A549 (cell line): ENCODE data around the gene SYP. TPM values are rescaled to one million over a fixed set of nuclear protein-coding genes. Genes with fewer than 3 reads are reported as not detected.

Source experiments
- ATAC-seq, 2 experiments: fragments of 200-7000 bp in 1 of 2; fragments of >200 bp in 1 of 2; cut with Nextera tagmentation in 1 of 2; cut with Tn5 transposase in 1 of 2; 3 replicates each; pipeline versions ENCODE4 v1.8.0 to v1.9.1; 2018 to 2020; ENCODE audit warnings: mild to moderate bottlenecking in 1 of 2, moderate library complexity in 1 of 2
- CTCF ChIA-PET: fragments of 300-600 bp; sonication (Branson Sonifier 250); formaldehyde crosslinking; extraction: SDS; loops from one replicate; lab custom pipeline; 2021; ENCODE audit warnings: antibody characterized with exemption, inconsistent platforms; lab: Yijun Ruan, JAX
- POLR2A ChIA-PET: fragments of 350-600 bp; formaldehyde crosslinking; extraction: SDS; loops from one replicate; lab custom pipeline; 2021; ENCODE audit warnings: antibody characterized with exemption, inconsistent platforms; lab: Yijun Ruan, JAX
- DNase-seq, 2 experiments: peaks; one replicate each; pipeline versions ENCODE4 v3.0.0 to v3.0.0-alpha.2; 2011 to 2016; ENCODE audit warnings: low read depth in 1 of 2, low spot score in 1 of 2
- FAIRE-seq: peaks from 2 replicates; lab custom pipeline; 2011; peaks lifted over from hg19 to GRCh38; lab: Jason Lieb, UNC
- H3K27ac ChIP-seq, 2 experiments: fragments of >200 bp; sonication (Bioruptor Twin); formaldehyde crosslinking; 3 replicates each; pipeline ENCODE4 v1.5.1; 2016 to 2017
- H3K4me1 ChIP-seq: fragments of >200 bp; sonication (Bioruptor Twin); formaldehyde crosslinking; 3 replicates; pipeline ENCODE4 v1.6.1; 2016
- H3K4me2 ChIP-seq: fragments of >200 bp; sonication (Bioruptor Twin); formaldehyde crosslinking; 3 replicates; pipeline ENCODE4 v1.6.1; 2016
- H3K4me3 ChIP-seq: fragments of >200 bp; sonication (Bioruptor Twin); formaldehyde crosslinking; 3 replicates; pipeline ENCODE4 v1.5.1; 2016
- H3K9me3 ChIP-seq: fragments of >200 bp; sonication (Bioruptor Twin); formaldehyde crosslinking; 3 replicates; pipeline ENCODE4 v1.6.1; 2016
- E2F6 ChIP-seq: IDR thresholded peaks from 2 replicates; pipeline ENCODE4 v1.6.1; 2012; ENCODE audit warnings: low read depth, borderline replicate concordance
- EHF ChIP-seq: fragments of 250-450 bp; sonication (Bioruptor Pico); IDR thresholded peaks from 2 replicates; pipeline ENCODE4 v1.5.0; 2020; ENCODE audit warnings: mild to moderate bottlenecking
- ELK1 ChIP-seq: fragments of 150-350 bp; IDR thresholded peaks from 2 replicates; pipeline ENCODE4 v1.6.1; 2014; ENCODE audit warnings: low read depth, mild to moderate bottlenecking, low read length
- FOSL2 ChIP-seq, 2 experiments: fragments of 450-650 bp in 1 of 2; fragments of >200 bp in 1 of 2; sonication (Bioruptor Twin) in 1 of 2; formaldehyde crosslinking; IDR thresholded peaks; 2 replicates each; pipeline versions ENCODE4 v1.5.0 to v1.6.1; 2016 to 2020; ENCODE audit warnings: mild to moderate bottlenecking in 1 of 2, moderate library complexity in 1 of 2
- FOXS1 ChIP-seq: fragments of 250-450 bp; sonication (Bioruptor Pico); IDR thresholded peaks from 2 replicates; pipeline ENCODE4 v1.5.0; 2020; ENCODE audit warnings: mild to moderate bottlenecking, moderate library complexity
- HDAC2 ChIP-seq: fragments of 200-600 bp; sonication (generic); IDR thresholded peaks from 2 replicates; pipeline ENCODE4 v1.6.1; 2016
- HOXB13 ChIP-seq: fragments of 250-450 bp; sonication (Bioruptor Pico); IDR thresholded peaks from 2 replicates; pipeline ENCODE4 v1.5.0; 2020; ENCODE audit warnings: low read depth, mild to moderate bottlenecking, moderate library complexity
- HOXB5 ChIP-seq: fragments of 250-450 bp; sonication (Bioruptor Pico); IDR thresholded peaks from 2 replicates; pipeline ENCODE4 v1.5.0; 2020; ENCODE audit warnings: mild to moderate bottlenecking, moderate library complexity
- JUN ChIP-seq, 2 experiments: fragments of >200 bp; sonication (Bioruptor Twin); formaldehyde crosslinking; IDR thresholded peaks; 2 replicates in 1 of 2; 3 replicates in 1 of 2; pipeline ENCODE4 v1.6.1; 2016 to 2017
- KDM5A ChIP-seq: fragments of 200-600 bp; sonication (generic); IDR thresholded peaks from 2 replicates; pipeline ENCODE4 v1.6.1; 2016; ENCODE audit warnings: antibody characterized with exemption, mild to moderate bottlenecking
- MAFK ChIP-seq: fragments of 450-650 bp; IDR thresholded peaks from 2 replicates; pipeline ENCODE4 v1.6.1; 2014; ENCODE audit not compliant: partially characterized antibody
- PBX3 ChIP-seq: IDR thresholded peaks from 2 replicates; pipeline ENCODE4 v1.6.1; 2012
- PHF8 ChIP-seq: fragments of 200-600 bp; sonication (generic); IDR thresholded peaks from 2 replicates; pipeline ENCODE4 v1.6.1; 2016; ENCODE audit warnings: low read depth, mild to moderate bottlenecking, antibody characterized with exemption, moderate library complexity, borderline replicate concordance
- POLR2A ChIP-seq: IDR thresholded peaks from 2 replicates; pipeline ENCODE4 v1.6.1; 2012; ENCODE audit warnings: mild to moderate bottlenecking, low read length
- POLR2AphosphoS2 ChIP-seq: conservative IDR thresholded peaks from 2 replicates; pipeline ENCODE4 v1.6.1; 2012; ENCODE audit warnings: low read length, improper control_type of control experiment, inconsistent platforms
- RCOR1 ChIP-seq: fragments of 150-350 bp; IDR thresholded peaks from 2 replicates; pipeline ENCODE4 v1.6.1; 2014; ENCODE audit warnings: antibody characterized with exemption, low read length, low read depth
- REST ChIP-seq: fragments of 200-600 bp; sonication (generic); IDR thresholded peaks from 2 replicates; pipeline ENCODE4 v1.6.1; 2016; ENCODE audit warnings: antibody characterized with exemption, mild to moderate bottlenecking, moderate library complexity
- RFX5 ChIP-seq: fragments of 450-650 bp; IDR thresholded peaks from 2 replicates; pipeline ENCODE4 v1.7.1; 2014; ENCODE audit warnings: antibody characterized with exemption, mild to moderate bottlenecking, moderate library complexity
- RNF2 ChIP-seq: fragments of 200-600 bp; sonication (generic); IDR thresholded peaks from 2 replicates; pipeline ENCODE4 v1.6.1; 2016; ENCODE audit warnings: low read depth, mild to moderate bottlenecking, antibody characterized with exemption, moderate library complexity, borderline replicate concordance
- WGBS: methylation state at CpG from one replicate; pipeline ENCODE4 v1.1.6; 2017; ENCODE audit errors: missing lambda C conversion rate; 5-methylcytosine and 5-hydroxymethylcytosine counted together
- polyA minus RNA-seq: library from RNA; depleted of rRNA, polyadenylated mRNA; stranded (reverse); fragments of >200 nt; gene quantifications from 2 replicates; pipeline ENCODE4 v1.2.3, GENCODE V29; 2011; rRNA and poly(A)+ RNA removed
- polyA plus RNA-seq, 4 experiments: library from polyadenylated mRNA; depleted of rRNA in 3 of 4; stranded (reverse); fragments of >200 nt; fragmentation: RNase III in 1 of 4; extraction: RNeasy Plus Mini Kit Qiagen cat#74134 plus additional on column Dnase treatment in 1 of 4; gene quantifications; 2 replicates in 3 of 4; 3 replicates in 1 of 4; pipeline ENCODE4 v1.2.3, GENCODE V29; 2011 to 2017
- TF ChIP-seq, protein P1 (sequence below): fragments of 450-650 bp; IDR thresholded peaks from 2 replicates; pipeline ENCODE4 v1.6.1; 2014; ENCODE audit warnings: antibody characterized with exemption
- TF ChIP-seq, protein P2 (sequence below): IDR thresholded peaks from 2 replicates; pipeline ENCODE4 v1.6.1; 2012
- TF ChIP-seq, protein P3 (sequence below): fragments of >200 bp; sonication (Bioruptor Twin); formaldehyde crosslinking; IDR thresholded peaks from 3 replicates; pipeline ENCODE4 v1.6.1; 2016

Gene SYP
- 1.3 and 1.7 TPM in 2 replicates for polyA plus RNA-seq (2011; rRNA removed)
- polyA plus RNA-seq (2012; cell fraction: cytosol; rRNA removed): 1.5 and 1.6 TPM in 2 replicates
- polyA plus RNA-seq (2012; cell fraction: nucleus; rRNA removed): 2.1 and 2.6 TPM in 2 replicates
- polyA plus RNA-seq (2017; fragmentation: RNase III; extraction: RNeasy Plus Mini Kit Qiagen cat#74134 plus additional on column Dnase treatment): 3.3 to 4.0 TPM (median 3.8 TPM) in 3 replicates
- polyA minus RNA-seq: 1.1 and 1.3 TPM in 2 replicates

DNA sequence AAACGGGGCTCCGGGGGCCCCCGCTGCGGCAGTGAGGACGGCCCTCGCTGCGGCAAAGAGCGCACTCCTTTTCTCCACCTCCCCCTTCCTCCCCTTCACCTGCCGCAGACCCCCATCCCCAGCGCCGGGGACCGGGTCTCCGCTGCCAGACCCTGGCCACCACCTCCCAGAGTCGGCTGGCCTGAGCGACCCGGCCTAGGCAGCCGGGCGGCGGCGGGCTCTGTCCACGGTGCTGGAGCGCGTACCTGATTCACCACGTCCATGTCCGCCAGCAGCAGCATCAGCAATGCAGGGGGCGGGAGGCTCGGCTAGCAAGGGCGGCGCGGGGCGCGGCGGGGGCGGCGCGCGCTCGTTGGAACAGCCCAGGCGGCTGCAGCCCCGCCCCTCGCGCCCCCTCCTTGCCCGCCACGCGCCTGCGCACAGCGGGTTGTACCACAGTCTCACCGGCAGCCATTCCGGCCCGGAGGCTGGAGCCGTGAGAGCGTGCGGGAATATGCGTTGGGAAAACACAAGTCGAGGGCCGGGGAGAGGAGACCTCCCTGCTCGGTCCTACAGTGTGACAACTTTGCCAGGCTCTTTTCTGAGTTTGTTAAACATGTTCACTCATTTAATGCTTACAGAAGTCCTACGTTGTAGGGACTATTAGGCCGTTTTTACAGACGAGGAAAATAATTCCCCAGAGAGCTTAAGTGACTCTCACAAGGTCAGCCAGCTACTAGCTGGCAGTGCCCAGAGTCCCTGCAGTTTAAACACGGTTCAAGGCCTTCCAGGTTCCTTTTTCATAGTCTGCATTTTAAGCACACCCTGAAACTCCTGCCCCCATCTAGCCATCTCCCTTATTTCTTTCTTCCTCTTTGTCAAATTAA, at the start of gene SYP:
Gene SYP (minus strand): TSS at position 288 of the 866 bp plus-strand sequence. CDS start 7 bp downstream, at position 281.
- DNase-seq: peak; percentile 81 to 91
- CTCF ChIA-PET: no interaction called here
- peak; percentile 83 for FAIRE-seq

More for the DNA sequence above, at the start of gene SYP:
- POLR2A ChIA-PET: interaction anchor here (0.7 to 1.3 kb wide), 2 partner anchors 9 to 69 kb away, joined by 4 to 5 read pairs; no protein-coding TSS in a partner anchor
- Histone ChIP-seq H3K4me2 (peak within 1 kb of the TSS; percentile 70), H3K9me3 (no peaks in the 10 kb centered on the region), H3K27ac (peak within 1 kb of the TSS; percentile 55 to 81), H3K4me1 (peaks cover 9% of the 10 kb centered on the region; the same call in 1 of the 3 replicates), H3K4me3 (peak within 1 kb of the TSS; percentile 42)
- peak; percentile 94 to 97 for ATAC-seq
- TF ChIP-seq JUN (IDR thresholded peaks at IDR 0.05) (peak; percentile 33 to 77; a peak in 2 of 5 replicates), RFX5 (no peak), HOXB13 (CRISPR knock-in tag) (peak; percentile 72; the same call in 1 of the 2 replicates), POLR2A (peak; percentile 90), HOXB5 (CRISPR knock-in tag) (0 out of 2 replicates have a peak, but pooled peaks have one; percentile 75), E2F6 (peak; percentile 86), HDAC2 (no peak), REST (peak; percentile 94), PHF8 (peak; percentile 56; the same call in 1 of the 2 replicates), MAFK (no peak), EHF (CRISPR knock-in tag) (peak; percentile 59; the same call in 1 of the 2 replicates), FOXS1 (CRISPR knock-in tag) (peak; percentile 63; the same call in 1 of the 2 replicates), RNF2 (no peak), PBX3 (no peak), FOSL2 (IDR thresholded peaks at IDR 0.05) (no peak), FOSL2 (CRISPR knock-in tag; IDR thresholded peaks at IDR 0.05) (peak; percentile 49; the same call in 1 of the 2 replicates), RCOR1 (no peak), KDM5A (peak; percentile 57), POLR2AphosphoS2 (no peak), ELK1 (no peak)
- TF ChIP-seq, protein P1, sequence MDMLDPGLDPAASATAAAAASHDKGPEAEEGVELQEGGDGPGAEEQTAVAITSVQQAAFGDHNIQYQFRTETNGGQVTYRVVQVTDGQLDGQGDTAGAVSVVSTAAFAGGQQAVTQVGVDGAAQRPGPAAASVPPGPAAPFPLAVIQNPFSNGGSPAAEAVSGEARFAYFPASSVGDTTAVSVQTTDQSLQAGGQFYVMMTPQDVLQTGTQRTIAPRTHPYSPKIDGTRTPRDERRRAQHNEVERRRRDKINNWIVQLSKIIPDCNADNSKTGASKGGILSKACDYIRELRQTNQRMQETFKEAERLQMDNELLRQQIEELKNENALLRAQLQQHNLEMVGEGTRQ: no peak
- TF ChIP-seq, protein P2, sequence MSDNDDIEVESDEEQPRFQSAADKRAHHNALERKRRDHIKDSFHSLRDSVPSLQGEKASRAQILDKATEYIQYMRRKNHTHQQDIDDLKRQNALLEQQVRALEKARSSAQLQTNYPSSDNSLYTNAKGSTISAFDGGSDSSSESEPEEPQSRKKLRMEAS: peak; percentile 88
- TF ChIP-seq, protein P3, sequence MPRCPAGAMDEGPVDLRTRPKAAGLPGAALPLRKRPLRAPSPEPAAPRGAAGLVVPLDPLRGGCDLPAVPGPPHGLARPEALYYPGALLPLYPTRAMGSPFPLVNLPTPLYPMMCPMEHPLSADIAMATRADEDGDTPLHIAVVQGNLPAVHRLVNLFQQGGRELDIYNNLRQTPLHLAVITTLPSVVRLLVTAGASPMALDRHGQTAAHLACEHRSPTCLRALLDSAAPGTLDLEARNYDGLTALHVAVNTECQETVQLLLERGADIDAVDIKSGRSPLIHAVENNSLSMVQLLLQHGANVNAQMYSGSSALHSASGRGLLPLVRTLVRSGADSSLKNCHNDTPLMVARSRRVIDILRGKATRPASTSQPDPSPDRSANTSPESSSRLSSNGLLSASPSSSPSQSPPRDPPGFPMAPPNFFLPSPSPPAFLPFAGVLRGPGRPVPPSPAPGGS: peak; percentile 64; the same call in 1 of the 3 replicates
- WGBS: 11% methylated on average over 7 of the region's 61 CpGs
